Activated CD4-positive, alpha-beta T cell treated with anti-CD3 and anti-CD28 coated beads, Interleukin-2, amount 50 U/mL, for 16 hours (primary cell): Measurements from ENCODE around the gene TRMU.
"Not testable (repeated sequence)": the region's sequence is repeated elsewhere in the genome, so short reads cannot be mapped to it uniquely, and the experiment has no call there.

Experiments used
- DNase-seq: peaks from one replicate; pipeline ENCODE4 v3.0.0-alpha.2; 2020

Gene TRMU

GRCh38 chr22:46300491-46300890 lies 35.0 kb upstream of the TRMU start:
- DNase-seq: no peak

GRCh38 chr22:46303347-46303965 lies 32.1 kb upstream of the TRMU start:
- no peak for DNase-seq

DNA sequence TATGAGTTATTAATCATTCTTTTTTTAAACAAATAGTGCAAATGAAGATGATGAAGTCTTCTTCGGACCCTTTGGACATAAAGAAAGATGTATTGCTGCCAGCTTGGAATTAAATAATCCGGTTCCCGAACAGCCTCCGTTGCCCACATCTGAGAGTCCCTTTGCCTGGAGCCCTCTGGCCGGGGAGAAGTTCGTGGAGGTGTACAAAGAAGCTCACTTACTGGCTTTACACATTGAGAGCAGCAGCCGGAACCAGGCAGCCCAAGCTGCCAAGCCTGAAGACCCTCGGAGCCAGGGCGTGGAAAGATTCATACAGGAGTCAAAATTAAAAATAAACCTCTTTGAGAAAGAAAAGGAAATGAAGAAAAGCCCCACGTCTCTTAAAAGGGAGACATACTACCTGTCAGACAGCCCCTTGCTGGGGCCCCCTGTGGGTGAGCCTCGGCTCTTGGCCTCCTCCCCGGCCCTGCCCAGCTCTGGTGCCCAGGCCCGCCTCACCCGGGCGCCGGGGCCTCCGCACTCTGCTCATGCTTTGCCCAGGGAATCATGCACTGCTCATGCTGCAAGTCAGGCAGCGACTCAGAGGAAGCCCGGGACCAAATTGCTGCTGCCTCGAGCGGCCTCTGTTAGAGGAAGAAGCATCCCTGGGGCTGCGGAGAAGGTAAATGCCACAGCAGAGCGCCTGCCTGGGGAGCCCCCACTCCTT lies 27.1 kb upstream of the TRMU start:
- no peak for DNase-seq

GRCh38 chr22:46309526-46310085 lies 25.9 kb upstream of the TRMU start:
- DNase-seq: no peak

- no peak for DNase-seq
Measured at GRCh38 chr22:46312056-46312455, 23.5 kb upstream of the TRMU start.

DNA sequence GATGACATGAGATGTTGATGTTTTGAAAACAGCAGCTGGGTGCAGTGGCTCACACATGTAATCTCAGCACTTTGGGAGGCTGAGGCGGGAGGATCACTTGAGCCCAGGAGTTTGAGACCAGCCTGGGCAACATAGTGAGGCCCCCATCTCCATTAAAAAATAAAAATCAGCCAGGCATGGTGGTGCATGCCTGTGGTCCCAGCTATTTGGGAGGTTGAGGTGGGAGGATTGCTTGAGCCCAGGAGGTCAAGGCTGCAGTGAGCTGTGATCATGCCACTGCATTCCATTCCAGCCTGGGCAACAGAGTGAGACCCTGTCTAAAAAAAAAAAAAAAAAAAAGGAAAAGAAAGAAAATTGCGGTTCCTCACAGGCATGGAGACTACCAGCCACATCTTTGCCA lies 22.7 kb upstream of the TRMU start:
- not testable (repeated sequence) for DNase-seq

- DNase-seq: no peak
Measured at GRCh38 chr22:46315976-46316375, 19.5 kb upstream of the TRMU start.

GRCh38 chr22:46317646-46318045 lies 17.9 kb upstream of the TRMU start:
- DNase-seq: no peak

GRCh38 chr22:46318576-46318975 lies 16.9 kb upstream of the TRMU start:
- no peak for DNase-seq

- DNase-seq: no peak
Measured at GRCh38 chr22:46319319-46319718, 16.2 kb upstream of the TRMU start.

- no peak for DNase-seq
Measured at GRCh38 chr22:46320166-46320710, 15.3 kb upstream of the TRMU start.

DNA sequence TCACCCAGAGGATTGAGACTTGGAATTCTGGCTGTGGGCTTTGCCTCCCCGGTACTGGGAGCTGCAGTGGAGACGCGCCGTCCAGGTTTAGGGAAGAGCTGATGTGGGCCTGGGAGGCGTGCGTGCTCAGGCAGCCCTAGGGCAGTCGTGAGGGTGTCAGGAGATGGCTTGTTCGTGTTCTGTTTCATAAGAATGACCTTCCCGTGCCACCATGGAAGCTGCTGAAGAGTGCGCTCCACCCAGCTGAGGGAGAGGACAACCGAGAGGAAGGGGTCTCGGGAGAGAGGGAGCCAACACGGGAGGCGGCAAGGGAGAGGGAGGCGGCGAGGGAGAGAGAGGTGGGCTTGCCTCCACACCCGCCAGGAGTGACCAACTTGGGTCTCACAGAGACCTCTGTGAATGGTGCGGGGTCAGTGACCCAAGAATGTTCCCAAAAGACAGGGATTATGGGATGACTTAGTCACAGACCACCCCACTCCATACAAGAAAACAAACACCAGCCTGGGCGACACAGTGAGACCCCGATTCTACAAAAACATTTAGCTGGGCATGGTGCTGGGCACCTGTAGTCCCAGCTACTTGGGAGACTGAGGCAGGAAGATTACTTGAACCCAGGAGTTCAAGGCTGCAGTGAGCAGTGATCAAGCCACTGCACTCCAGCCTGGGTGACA lies 14.7 kb upstream of the TRMU start:
- DNase-seq: no peak

GRCh38 chr22:46322711-46323110 lies 12.8 kb upstream of the TRMU start:
- DNase-seq: no peak

DNA sequence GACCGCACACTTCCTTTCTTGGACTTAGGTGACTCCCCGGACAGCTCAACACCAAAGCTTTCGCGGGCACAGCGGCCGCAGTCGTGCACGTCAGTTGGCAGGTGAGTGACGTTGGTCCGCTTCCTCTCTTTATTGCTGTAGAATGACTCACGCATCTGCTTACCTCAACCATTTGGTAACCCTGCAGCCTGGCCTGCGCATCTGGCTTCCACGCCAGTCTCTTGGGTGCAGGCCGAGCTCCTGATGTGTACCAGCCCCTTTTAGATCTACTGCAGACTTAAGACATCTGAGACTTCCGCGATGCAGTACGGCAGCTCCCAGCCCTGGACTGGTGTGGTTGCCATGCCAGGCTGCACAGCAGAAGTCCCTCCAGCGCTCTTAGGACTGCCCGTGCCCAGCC lies 12.4 kb upstream of the TRMU start:
- DNase-seq: no peak

DNA sequence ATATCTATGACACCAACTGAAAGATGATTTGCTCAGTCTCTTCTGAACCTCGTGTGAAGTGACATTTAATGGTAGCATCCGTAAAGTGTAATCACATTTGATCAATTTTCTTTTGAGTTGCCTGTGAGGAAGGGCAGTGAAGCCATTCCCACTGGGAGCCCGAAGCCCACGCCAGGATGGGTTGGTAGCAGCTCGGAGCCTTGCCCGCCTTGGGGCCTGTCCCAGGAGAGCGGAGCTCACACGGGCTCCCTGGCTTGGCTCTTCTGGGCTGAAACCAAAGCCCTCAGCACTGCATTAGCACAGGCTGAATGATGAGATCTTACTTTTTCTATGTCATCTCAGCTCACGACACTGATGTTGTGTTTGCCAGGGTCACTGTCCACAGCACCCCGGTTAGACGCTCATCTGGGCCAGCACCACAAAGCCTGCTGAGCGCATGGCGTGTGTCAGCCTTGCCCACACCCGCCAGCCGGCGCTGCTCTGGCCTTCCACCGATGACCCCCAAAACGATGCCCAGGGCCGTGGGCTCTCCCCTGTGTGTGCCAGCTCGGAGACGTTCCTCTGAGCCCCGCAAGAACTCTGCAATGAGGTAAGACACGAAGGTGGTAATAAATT lies 9.3 kb upstream of the TRMU start:
- DNase-seq: no peak

GRCh38 chr22:46327691-46328465 lies 7.6 kb upstream of the TRMU start:
- no peak for DNase-seq

DNA sequence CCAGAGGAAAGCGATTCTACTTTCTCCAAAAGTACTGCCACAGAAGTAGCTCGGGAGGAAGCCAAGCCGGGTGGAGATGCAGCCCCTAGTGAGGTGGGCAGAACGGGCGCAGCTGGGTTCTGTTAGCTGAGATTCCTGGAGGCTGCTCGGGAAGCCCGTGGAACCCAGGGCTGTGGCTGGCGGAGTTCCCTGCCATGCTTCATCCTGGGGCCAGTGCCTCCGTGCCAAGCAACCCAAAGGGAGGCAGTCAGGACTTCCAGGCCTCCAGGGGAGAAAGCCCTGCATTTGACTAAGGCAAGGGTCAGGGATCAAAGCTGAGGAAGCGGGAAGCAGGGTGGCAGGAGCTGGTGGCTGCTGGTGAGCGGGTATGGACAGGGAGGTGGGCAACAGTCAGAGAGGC lies 6.7 kb upstream of the TRMU start:
- no peak for DNase-seq

GRCh38 chr22:46329616-46330015 lies 5.9 kb upstream of the TRMU start:
- DNase-seq: no peak

GRCh38 chr22:46330426-46330825 lies 5.1 kb upstream of the TRMU start:
- no peak for DNase-seq

DNA sequence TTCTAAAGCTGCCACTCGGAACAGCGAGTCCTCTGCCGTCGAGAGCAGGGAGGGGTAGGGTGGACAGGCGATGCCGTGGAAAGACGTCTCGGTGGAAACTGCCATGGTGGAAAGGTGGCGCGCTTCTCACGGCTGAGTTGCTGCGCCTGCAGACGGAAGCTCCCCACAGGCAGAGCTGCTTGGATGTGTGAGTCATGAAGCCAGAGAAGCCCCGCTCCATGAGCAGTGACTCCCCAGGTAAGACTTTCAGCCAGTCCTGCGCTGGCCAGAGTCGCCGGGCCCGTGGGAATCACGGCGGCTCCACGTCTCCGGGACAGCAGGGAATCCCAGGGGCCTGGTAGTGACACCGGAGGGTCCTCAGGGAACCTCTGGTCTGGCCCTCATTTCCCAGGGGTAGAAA lies 4.0 kb upstream of the TRMU start:
- no peak for DNase-seq

DNA sequence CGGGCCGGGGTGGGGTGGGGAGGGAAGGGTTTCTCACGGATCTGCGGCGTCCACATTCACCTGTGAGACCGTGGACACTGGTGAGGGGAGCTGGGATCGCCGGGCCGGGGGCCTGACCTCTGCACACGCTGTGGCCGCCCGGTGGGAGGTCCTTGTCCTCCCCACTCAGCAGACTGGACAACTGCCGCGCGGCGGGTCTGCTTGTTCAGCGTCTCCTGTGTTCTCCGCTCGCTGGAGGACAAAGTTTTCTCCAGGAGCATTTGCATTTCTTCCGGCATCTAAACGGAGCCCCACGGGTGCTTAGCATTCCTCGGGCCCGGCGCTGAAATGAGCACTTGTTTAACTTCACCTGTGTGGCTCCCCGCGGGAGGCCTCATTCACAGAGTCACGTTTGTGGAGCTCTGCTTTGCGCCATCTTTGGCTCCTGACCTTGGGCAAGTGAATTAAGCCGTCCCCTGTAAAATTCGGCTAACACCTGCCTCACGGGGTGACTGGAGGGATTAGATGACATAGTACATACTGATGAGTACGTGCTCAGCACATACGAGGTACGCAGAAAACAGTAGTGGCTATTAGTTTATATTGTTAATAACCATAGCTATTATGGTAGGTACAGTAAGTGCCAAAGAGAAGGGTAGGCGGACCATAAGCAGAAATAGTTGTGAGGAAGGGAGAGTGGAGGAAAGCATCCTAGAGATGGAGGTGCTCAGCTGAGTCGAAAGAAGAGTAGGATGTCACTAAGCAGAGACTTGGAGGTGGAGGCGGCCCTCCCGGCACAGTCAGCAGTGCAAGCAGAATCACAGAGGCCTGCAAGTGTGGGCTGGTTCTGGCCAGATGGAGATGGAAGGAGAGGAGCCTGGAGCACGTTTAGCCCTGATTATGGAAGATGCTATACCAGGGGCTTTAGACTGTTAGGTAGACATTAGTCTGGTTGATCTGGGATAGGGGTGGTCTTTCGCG lies 885 bp downstream of the TRMU start:
- peak; percentile 31 for DNase-seq
